ENCODE results near the gene GMPR2. TPM values are rescaled to one million over a fixed set of nuclear protein-coding genes. Genes with fewer than 3 reads are reported as not detected.

Gene GMPR2
- total and polyA plus RNA-seq, 2 of the 13 experiments (the other 11 are each of a cell fraction or from before 2014, with no cell fraction given), result 210 to 273 TPM

DNA sequence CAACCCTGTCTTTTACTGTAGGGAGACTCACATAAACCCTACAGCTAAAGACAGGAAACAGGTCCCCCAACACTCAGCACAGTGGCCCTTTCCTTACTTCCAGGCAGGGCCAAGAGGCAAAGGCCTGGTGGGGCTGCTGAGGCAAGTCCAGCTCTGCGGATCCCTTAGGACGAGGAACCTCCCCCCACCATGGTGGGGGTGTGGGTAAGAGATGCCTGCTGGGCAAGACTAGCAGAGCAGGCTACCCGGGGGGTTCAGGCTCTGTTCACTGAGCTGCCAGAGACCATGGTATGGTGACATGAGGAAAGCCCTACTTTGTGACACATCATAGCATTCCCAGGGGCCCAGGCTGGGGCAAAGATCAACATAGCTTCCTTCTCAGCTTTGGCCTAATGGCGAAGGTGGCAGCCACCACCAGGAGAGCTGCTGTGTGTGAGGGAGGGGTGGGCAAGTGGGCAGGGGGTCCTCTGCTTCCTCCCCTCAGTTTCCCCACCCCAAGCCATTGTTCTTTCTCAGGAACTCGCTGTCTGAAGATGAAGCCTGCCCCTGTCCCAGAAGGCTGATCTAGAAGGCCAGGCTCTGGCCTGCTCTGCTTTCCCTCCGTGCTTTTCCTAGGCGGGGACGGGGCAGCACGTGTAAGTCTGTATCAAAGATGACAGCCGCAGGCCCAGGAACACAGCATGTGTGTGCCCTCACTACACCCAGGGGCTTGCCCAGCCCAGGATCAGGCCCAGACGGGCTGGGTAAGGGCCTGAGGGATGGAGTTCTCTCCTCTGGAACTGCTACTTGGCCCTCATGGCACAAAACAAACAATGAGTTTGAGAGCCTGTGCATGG is 19.8 kb downstream of the GMPR2 start (continued):
- TF ChIP-seq ZNF768 (CRISPR knock-in tag; IDR thresholded peaks at IDR 0.05) (peak; percentile 41; the same call in 1 of the 2 replicates), HOXD1 (CRISPR knock-in tag; IDR thresholded peaks at IDR 0.05) (no peak; the same call in none of the 2 replicates), ZSCAN9 (CRISPR knock-in tag; IDR thresholded peaks at IDR 0.05; ENCODE audit: borderline replicate concordance) (0 out of 2 replicates have a peak, but pooled peaks have one; percentile 63), SIX1 (CRISPR knock-in tag; IDR thresholded peaks at IDR 0.05; ENCODE audit: borderline replicate concordance) (peak; percentile 28; the same call in 1 of the 2 replicates), ZNF282 (IDR thresholded peaks at IDR 0.05; ENCODE audit: partially characterized antibody) (no peak), ZNF839 (CRISPR knock-in tag; IDR thresholded peaks at IDR 0.05; ENCODE audit: borderline replicate concordance) (peak; percentile 96; the same call in 1 of the 2 replicates), MEIS1 (CRISPR knock-in tag; IDR thresholded peaks at IDR 0.05; ENCODE audit: borderline replicate concordance) (no peak), ELF3 (CRISPR knock-in tag; IDR thresholded peaks at IDR 0.05) (peak; percentile 90), KDM6A (CRISPR knock-in tag; IDR thresholded peaks at IDR 0.05; ENCODE audit: low read depth) (peak; percentile 95), ZNF260 (CRISPR knock-in tag; IDR thresholded peaks at IDR 0.05; ENCODE audit: borderline replicate concordance, low read depth) (0 out of 2 replicates have a peak, but pooled peaks have one; percentile 37), NFRKB (IDR thresholded peaks at IDR 0.05) (no peak), ZNF556 (CRISPR knock-in tag; IDR thresholded peaks at IDR 0.05; ENCODE audit: borderline replicate concordance) (peak; percentile 72; the same call in 1 of the 2 replicates), PPARG (CRISPR knock-in tag; conservative IDR thresholded peaks at IDR 0.05) (0 out of 2 replicates have a peak, but pooled peaks have one; percentile 39), NRL (CRISPR knock-in tag; IDR thresholded peaks at IDR 0.05; ENCODE audit: borderline replicate concordance) (0 out of 2 replicates have a peak, but pooled peaks have one; percentile 52), TAF1 (CRISPR knock-in tag; IDR thresholded peaks at IDR 0.05) (peak; percentile 42; the same call in 1 of the 2 replicates), FOXA3 (CRISPR knock-in tag; IDR thresholded peaks at IDR 0.05) (peak; percentile 93), ZNF709 (CRISPR knock-in tag; IDR thresholded peaks at IDR 0.05) (no peak), ZNF329 (CRISPR knock-in tag; IDR thresholded peaks at IDR 0.05; ENCODE audit: low read depth) (peak; percentile 49; the same call in 1 of the 2 replicates), NFYB (CRISPR knock-in tag; IDR thresholded peaks at IDR 0.05) (no peak), PHF8 (CRISPR knock-in tag; IDR thresholded peaks at IDR 0.05) (peak; percentile 47), ELF1 (CRISPR knock-in tag; IDR thresholded peaks at IDR 0.05) (peak; percentile 23; the same call in 1 of the 2 replicates), IRF2 (CRISPR knock-in tag; IDR thresholded peaks at IDR 0.05) (peak; percentile 77)
- TF ChIP-seq, protein P1, sequence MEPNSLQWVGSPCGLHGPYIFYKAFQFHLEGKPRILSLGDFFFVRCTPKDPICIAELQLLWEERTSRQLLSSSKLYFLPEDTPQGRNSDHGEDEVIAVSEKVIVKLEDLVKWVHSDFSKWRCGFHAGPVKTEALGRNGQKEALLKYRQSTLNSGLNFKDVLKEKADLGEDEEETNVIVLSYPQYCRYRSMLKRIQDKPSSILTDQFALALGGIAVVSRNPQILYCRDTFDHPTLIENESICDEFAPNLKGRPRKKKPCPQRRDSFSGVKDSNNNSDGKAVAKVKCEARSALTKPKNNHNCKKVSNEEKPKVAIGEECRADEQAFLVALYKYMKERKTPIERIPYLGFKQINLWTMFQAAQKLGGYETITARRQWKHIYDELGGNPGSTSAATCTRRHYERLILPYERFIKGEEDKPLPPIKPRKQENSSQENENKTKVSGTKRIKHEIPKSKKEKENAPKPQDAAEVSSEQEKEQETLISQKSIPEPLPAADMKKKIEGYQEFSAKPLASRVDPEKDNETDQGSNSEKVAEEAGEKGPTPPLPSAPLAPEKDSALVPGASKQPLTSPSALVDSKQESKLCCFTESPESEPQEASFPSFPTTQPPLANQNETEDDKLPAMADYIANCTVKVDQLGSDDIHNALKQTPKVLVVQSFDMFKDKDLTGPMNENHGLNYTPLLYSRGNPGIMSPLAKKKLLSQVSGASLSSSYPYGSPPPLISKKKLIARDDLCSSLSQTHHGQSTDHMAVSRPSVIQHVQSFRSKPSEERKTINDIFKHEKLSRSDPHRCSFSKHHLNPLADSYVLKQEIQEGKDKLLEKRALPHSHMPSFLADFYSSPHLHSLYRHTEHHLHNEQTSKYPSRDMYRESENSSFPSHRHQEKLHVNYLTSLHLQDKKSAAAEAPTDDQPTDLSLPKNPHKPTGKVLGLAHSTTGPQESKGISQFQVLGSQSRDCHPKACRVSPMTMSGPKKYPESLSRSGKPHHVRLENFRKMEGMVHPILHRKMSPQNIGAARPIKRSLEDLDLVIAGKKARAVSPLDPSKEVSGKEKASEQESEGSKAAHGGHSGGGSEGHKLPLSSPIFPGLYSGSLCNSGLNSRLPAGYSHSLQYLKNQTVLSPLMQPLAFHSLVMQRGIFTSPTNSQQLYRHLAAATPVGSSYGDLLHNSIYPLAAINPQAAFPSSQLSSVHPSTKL (CRISPR knock-in tag; IDR thresholded peaks at IDR 0.05), result peak; percentile 89
- TF ChIP-seq, protein P2, sequence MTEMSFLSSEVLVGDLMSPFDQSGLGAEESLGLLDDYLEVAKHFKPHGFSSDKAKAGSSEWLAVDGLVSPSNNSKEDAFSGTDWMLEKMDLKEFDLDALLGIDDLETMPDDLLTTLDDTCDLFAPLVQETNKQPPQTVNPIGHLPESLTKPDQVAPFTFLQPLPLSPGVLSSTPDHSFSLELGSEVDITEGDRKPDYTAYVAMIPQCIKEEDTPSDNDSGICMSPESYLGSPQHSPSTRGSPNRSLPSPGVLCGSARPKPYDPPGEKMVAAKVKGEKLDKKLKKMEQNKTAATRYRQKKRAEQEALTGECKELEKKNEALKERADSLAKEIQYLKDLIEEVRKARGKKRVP (CRISPR knock-in tag; IDR thresholded peaks at IDR 0.05), result peak in 1 of 2 experiments; percentile 54; a peak in 1 of 4 replicates
- TF ChIP-seq, protein P3, sequence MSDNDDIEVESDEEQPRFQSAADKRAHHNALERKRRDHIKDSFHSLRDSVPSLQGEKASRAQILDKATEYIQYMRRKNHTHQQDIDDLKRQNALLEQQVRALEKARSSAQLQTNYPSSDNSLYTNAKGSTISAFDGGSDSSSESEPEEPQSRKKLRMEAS (IDR thresholded peaks at IDR 0.05), result peak; percentile 79
